NCI-H1417 (cell line): ENCODE data around the gene RFFL.
A peak's percentile ranks its signal among the peaks of the same experiment; 100 is the strongest.
"Not testable (repeated sequence)": the region's sequence is repeated elsewhere in the genome, so short reads cannot be mapped to it uniquely, and the experiment has no call there.

Experiments used
- DNase-seq, 3 experiments: peaks; one replicate each; lab custom pipeline; 2025; lab: John Stamatoyannopoulos, UW

RFFL gene, protein sequence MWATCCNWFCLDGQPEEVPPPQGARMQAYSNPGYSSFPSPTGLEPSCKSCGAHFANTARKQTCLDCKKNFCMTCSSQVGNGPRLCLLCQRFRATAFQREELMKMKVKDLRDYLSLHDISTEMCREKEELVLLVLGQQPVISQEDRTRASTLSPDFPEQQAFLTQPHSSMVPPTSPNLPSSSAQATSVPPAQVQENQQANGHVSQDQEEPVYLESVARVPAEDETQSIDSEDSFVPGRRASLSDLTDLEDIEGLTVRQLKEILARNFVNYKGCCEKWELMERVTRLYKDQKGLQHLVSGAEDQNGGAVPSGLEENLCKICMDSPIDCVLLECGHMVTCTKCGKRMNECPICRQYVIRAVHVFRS

DNA sequence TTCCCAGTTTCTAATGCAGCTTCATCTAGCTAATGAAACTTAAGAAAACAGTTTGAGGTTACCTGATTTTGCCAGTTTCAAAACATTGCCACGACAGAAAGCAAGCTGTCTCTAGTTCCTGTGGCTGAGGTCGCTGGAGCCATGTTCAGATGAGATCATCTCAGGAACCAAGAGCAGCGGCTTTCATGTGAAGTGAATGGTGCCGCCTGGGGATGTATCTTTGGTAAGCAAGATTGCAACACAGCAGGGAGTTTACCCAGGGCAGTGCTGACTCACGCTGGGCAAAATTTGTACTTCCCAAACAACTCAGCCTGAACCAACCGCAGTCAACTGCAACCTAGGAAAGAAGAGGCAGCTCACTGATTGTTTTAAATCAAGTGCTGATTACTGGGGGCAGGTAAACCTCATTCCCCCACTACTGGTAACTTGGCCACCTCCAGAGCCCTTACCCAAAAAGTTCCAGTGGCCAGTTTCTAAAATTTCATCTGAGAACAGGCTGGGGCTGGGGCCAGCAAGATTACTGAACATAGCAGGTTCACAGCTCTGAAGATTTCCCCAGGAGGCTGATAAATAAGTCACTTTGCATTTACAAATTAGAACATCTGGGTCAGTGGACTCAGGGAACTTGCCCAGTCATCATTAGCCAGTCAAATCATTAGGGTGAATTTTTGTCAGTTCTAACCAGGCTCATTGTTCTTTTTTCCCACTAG is at the start of gene RFFL:
Gene RFFL, minus strand, starts transcription at position 194 of the 710 bp plus-strand sequence. CDS start 37,154 bp downstream, outside the sequence.
- peak; percentile 79 to 92 (median 83) for DNase-seq

DNA sequence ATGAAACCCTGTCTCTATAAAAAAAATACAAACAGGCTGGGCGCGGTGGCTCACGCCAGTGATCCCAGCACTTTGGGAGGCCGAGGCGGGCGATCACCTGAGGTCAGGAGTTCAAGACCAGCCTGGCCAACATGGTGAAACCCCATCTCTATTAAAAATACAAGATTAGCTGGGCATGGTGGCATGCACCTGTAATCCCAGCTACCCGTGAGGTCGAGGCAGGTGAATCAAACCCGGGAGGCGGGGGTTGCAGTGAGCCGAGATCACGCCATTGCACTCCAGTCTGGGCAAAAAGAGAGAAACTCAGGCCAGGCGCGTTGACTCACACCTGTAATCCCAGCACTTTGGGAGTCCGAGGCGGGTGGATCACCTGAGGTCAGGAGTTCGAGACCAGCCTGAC is 47.3 kb upstream of the RFFL start:
- not testable (repeated sequence) for DNase-seq

DNA sequence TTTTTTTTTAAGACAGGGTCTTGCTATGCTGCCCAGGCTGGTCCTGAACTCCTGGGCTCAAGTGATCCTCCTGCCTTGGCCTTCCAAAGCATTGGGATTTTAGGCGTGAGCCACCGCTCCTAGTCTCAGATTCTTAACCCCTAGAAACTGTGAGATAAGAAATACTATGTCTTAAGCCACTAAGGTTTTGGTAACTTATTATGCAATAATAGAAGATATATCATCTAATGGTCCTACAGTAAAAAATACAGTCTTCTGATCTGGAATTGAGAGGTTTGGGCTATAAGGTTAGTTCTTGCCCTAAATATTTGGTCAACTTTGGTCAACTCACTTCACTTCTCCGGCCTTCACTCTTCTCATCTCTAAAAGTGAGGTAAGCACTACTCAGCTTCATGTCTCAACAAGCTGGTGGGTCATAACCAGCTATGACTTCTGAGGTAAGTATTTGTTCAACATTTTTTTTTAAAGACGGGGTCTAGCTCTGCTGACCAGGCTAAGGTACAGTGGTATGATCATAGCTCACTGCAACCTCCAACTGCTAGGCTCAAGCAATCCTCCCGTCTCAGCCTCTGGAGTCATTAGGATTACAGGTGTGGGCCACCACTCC is 41.4 kb upstream of the RFFL start:
- no peak for DNase-seq

DNA sequence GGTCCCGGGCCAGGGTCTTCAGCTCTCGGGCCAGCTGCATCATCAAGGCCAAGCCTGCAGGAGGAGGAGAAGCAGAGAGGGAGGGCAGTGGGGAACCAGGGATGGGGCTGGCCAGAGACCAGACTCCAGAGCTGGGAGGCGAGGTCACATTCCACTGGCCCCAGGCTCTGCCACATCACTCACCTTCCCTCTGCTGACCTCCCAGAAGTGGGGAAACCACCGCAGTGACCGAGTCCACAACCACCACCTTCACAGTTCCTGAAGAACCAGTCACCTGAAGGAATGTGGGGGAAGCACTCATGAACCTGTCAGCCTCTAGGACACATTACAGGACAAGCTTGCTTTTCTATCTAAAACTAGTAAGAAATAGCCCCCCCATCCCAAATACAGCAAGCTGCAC is 39.8 kb upstream of the RFFL start:
- DNase-seq: no peak

DNA sequence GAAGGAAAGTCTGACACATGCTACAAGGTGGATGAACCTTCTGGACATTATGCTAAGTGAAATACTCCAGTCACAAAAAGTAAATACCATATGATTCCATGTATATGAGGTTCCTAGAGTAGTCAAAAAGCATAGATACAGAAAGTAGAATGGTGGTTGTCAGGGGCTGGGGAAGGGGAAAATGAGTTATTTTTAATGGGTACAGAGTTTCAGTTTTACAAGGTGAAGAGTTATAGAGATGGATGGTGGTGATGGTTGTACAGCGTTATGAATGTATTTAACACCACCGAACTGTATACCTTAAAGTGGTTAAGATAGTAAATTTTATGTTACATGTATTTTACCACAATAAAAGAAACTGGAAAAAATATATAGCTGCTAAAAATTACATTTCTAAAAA is 38.2 kb upstream of the RFFL start:
- no peak for DNase-seq

DNA sequence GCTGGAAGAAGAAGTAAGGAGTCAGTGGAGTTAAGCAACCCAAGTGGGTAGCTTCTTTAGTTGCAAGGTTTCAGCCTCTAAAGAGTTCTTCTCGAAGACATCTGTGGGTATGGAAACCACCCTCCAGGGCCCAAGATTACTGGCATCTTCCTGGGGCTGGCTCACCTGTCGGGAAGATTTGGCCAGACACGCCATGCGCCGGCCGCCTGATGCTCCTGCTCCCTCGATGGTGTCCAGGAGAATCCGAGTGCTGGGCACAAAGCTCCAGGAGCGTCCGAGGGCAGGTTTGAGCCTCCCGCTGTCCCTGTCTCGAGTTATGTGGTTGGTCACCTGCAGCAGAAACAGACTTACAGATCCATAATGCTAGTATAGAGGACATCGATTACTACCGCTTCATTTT is 37.5 kb upstream of the RFFL start:
- DNase-seq: no peak

DNA sequence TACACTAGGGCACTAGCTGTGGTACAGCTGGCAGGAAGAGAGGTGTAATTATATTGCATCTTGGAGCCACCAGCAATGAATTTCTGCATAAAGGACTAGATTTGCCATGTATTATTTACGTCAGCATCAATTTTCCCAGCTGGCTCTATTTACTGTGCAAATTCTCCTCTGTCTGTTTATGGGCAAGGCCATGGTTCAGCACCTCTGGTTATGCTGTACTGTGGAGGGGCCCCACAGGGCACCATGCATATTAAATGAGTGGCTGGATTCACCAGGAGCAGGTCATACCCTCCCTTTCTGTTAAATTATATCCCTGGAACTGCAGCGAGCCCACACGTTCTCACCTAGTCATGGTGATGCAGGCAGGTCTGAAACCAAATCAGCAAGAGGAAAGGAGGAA is 36.4 kb upstream of the RFFL start:
- DNase-seq: peak in 2 of 3 experiments; percentile 66 to 91

DNA sequence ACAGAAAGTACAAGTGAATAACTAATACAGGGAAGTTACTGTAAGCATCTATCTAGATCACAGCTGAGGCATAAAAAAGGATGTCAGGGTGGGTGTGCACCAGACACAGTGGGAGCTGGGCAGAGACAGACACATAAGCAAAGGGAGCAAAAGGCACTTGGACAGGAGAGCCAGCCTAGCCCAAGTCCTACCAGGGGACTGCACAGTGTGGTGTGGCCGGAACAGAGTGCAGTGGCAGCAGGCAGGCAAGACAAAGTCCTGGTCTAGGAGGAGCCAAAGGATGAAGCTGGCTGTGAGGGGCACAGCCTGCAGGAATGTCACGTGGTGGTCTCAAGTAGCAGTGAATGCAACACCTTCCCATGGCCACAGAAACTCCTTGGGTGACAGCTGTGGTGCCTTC is 34.3 kb upstream of the RFFL start:
- no peak for DNase-seq

DNA sequence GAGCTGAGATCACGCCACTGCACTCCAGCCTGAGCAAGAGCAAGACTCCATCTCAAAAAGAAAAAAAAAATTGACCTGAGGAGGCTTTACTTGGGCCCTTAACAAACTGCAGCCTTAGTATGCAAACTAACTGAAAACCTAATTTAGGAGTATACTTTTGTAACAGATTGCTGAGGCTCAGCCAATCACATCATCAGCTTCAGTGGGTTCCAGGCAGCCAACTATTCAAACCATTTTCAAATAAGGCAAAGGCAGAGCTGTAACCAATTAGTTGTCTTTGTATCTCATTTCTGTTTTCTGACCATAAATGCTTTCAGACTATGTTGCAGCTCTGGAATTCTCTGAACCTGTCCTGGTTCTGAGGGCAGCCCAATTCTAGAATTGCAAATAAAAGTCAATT is 32.2 kb upstream of the RFFL start:
- no peak for DNase-seq

DNA sequence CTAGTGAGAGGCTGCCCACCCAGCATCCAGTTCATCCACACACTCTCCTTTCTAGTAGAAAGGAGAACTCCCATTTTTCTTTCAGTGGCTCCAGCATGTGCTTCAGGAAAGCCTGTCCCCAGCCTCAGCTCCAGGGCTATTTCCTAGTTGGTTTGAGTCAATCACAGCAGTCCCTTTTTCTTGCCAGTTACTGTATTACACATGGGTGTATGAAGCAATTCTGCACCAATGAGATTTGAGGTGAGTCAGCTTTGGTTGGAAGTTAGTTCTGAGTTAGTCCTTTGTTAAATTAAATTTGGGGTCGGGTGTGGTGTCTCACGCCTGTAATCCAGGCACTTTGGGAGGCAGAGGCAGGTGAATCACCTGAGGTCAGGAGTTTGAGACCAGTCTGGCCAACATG is 31.4 kb upstream of the RFFL start:
- DNase-seq: no peak

DNA sequence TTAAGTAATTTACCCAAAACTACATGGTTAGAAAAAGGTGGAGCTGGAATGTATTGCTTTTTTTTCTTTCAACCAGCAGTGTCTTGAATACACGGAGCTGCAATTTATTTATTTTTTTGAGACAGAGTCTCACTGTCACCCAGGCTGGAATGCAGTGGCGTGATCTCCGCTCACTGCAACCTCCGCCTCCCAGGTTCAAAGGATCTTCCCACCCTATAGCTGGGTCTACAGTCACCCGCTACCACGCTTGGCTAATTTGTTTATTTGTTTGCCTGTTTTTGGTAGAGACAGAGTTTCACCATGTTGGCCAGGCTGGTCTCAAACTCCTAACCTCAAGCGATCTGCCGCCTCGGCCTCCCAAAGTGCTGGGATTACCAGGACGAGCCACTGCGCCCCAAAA is 27.2 kb upstream of the RFFL start:
- DNase-seq: not testable (repeated sequence)

DNA sequence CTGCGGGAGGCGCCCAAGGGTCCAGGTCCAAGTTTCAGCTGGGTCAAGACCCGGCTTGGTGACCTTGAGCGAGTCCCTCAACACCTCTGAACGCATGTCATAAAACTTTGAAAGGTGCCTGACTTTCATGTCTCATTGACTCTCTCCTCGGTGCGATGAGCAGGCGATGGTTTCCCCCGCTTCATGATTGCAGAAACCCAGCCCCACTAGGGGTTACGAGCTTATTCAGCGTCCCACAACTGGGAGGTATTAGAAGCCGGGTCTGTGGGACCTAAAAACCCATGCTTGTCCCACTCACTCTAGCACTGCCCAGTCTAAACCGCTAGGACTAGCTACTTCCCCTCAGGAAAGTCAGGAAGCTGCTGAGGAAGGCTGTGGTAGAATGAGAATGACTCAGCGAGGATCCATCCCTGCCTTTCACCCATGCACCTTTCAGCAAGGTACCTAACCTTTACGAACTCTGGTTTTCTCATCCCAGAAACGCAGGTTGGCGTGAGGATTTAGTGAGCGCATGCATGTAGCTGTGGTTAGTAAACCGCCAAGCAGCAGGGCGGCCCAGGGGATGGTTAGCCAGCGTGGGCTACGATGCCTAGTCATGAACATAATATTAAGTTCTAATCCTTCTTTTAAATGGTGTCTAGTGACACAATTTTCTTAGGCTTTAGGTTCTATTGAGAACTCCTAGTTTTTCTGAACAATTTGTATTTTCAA is 26.2 kb upstream of the RFFL start:
- DNase-seq: no peak

DNA sequence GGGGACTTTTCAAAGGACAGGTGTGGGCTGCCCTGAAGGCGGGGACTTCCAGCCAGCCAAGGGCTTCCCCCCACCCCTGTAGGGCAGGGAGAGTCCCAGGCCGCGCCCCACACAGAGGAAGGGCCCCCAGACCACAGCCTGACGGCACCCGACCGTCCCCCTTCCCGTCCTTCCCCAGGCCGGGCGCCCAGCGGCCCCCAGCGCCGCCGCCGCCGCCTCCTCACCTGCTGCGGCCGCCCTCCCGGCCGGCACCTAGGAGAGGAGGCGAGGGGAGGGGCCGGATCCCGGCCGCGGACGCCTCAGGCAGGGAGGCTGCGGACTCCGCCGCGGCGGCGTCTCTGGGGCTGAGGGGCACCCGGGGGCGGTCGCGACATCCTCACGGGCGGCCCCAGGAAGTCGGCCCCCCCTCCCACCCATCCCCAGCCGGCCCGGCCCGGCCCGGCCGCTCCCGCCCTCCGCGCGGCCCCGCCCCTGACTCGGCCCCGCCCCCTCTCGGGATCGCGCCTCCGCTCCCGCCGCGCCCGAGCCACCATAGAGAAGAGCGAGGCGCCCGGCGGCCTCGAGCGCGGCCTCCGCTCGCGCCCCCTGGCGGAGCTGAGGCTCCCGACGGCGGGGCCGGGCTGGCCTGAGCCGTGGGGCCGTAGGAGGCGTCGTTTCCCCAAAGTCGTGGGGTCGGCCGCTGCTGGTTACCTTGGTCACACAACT is 25.5 kb upstream of the RFFL start:
- DNase-seq: peak; percentile 86 to 93 (median 89)

DNA sequence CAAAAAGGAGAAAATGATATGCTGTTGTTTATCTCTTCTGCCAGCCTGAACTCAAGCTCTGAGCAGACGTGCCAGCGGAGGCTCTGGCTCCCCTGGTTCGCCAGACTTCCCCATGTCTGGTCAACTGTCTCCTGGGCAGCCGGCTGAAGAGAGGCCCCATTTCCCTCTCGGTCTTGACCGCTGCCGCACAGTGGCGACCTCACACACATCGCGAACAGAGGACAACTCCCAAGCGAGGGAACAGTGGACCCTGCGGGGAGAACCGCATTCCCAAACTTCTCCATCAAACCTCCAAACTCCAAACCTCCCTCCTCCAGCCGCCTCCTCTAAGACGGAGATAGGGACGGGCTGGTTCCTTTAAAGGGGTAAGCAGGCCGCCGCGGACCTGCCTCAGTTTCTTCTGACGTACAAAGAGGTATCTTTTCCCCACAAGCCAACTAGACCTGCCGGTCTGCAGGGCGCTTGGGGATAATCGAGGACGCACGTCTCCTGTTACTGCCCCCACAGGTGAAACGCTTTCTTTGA is 24.9 kb upstream of the RFFL start:
- peak; percentile 62 to 78 (median 75) for DNase-seq

DNA sequence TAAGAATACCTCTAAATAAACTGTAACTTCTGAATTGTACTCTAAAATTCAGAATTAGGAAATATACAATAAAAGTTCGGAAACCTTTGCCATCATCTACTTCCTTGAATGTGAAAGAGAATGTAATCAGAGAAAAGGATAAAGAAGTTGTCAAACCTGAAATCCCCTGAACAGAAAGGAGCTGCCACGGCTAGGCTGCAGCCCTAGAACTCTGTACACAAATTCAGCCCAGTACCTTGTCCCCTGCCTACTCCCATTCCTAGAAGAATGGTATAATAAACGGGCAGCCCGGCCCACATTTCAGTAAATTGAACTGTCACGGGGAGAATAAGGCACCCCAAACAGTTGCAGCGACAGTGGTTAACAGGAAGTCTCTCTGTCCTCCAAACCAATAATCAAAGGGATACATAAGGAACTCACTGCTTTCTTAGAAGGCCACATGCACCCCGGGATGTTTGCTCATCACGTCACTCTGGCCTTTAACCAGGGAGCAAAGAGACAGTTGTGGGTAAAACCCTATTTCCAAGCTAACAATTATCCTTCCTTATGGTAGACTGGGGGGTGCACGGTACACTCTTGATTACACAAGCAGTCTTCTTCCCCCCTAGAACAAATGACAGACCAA is 24.3 kb upstream of the RFFL start:
- DNase-seq: peak in 1 of 3 experiments; percentile 75

DNA sequence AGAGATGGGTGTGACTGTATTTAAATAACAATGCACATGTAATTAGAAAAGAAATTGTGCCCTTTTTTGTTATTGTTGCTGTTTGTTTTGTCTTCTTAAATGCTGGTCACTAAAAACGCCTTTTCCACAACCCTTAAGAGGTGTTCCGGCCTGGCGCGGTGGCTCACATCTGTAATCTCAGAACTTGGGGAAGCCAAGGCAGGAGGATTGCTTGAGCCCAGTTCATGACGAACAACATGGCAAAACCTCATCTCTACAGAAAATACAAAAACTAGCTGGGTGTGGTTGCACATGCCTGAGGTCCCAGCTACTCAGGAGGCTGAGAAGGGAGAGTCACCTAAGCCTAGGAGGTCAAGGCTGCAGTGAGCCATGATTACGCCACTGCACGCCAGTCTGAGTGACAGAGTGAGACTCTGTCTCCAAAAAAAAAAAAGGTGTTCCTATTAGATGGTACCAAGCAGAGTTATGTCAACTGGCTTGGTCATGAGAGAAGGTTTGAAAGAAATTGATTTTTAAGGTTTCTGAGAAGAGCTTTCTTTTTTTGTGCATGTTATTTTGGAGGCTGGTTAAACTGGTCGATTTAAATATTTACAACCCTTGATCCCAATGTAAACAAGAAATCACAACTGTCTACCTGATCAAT is 23.5 kb upstream of the RFFL start:
- DNase-seq: no peak

DNA sequence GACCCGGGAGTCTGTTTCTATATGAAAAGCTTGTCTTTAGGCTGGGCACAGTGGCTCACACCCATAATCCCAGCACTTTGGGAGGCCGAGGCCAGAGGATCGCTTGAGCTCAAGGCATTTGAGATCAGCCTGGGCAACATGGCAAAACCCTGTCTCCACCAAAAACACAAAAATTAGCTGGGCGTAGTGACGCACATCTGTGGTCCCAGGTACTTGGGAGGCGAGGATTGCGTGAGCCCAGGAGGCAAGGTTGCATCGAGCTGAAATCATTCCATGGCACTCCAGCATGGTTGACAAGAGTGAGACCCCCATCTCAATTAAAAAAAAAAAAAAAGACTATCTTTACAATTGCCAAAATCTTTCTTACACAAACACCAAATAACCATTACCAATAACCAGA is 22.7 kb upstream of the RFFL start:
- no peak for DNase-seq

DNA sequence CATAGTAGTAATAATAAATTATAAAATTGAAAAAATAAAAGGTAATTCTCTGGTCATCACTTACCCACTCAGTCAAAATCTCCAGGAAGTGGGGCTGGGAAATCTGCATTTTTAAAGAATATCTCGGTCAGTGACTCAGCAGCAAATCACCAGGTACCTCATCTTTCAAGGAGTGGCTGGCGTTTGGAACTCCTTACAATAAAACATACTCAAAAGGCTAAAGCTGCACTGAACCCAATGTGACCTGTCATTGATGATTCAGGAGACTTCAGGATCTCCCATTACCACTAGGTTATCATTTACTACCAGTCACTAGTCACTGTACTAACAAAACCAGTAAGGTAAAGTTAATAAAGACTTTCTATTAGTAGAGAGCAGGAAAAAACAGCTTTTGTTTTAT is 21.5 kb upstream of the RFFL start:
- DNase-seq: no peak

DNA sequence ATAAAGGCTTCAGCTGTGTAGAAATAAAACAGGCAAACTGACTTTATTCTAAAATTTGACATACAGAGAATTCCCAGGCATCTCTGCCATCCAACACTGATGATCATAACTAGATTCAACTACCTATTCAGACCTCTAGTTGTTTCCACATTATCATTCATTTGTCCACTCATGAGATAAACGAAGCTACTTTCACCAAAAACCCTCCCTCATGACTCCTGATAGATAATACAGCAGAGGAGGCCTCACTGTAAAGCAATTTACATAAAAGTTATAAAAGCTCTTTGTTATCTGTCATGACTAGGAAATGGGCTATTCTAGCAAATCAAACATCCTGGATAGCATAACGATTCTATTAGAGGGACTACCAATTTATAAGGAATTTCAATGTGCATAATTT is 19.6 kb upstream of the RFFL start:
- no peak for DNase-seq

DNA sequence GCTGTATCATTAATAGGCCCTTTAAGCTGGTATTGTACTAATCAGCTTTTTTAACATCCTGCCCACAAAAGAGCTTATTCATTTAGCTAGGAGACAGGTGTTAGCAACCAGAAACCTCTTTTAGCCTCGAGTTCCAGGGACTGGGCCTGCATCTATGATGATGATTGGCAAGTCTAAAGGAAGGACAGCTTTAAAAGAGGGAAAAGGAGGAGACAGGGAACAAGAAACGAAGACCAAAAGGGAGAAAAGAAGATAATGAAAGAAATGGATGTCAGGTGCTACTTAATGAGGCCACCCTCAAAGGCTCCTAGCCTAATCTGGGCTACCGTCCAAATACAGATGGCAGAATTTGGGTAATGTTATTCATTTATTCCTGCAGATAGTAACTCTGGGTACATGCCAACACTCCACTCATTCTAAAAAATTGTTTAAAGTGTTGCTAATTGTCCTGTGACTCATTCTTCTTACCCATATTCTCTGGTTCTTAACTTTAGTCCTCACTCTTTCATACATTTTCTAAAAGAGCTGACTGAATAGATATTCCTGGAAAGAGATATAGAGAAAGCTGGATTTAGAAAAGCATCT is 18.7 kb upstream of the RFFL start:
- DNase-seq: peak in 1 of 3 experiments; percentile 43
